ENCODE measurements around the gene POLR2E.

Gene POLR2E

DNA sequence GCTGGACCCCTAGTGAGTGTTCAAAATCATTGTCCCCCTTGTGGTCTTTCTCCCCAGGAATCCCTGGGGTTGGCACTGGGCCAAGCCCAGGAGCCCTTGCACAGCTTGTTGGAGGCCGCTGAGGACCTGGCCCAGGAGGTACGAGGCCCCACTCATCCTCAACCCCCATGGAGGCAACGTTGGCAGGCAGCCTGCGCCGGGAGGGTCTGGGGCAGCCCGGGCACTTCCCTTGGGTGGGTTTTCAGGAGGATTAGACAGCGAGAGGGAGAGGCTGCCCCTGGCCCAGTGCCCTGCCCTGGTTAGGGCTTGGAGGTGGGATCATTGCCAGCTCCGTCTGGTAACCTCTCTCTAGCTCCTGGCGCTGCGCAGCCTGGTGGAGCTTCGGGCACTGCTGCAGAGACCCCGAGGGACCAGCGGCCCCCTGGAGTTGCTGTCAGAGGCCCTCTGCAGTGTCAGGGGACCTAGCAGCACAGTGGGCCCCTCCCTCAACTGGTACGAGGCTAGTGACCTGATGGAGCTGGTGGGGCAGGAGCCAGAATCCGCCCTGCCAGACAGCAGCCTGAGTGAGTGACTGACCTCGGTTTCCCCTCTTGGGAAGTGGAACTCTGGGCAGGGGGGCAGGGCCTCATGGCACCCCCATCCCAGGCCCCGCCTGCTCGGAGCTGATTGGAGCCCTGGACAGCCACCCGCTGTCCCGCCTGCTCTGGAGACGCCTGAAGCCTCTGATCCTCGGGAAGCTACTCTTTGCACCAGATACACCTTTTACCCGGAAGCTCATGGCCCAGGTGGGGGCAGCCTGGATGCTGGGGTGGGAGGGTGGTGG lies 52.3 kb downstream of the POLR2E start:
- peak; percentile 58 for DNase-seq

DNA sequence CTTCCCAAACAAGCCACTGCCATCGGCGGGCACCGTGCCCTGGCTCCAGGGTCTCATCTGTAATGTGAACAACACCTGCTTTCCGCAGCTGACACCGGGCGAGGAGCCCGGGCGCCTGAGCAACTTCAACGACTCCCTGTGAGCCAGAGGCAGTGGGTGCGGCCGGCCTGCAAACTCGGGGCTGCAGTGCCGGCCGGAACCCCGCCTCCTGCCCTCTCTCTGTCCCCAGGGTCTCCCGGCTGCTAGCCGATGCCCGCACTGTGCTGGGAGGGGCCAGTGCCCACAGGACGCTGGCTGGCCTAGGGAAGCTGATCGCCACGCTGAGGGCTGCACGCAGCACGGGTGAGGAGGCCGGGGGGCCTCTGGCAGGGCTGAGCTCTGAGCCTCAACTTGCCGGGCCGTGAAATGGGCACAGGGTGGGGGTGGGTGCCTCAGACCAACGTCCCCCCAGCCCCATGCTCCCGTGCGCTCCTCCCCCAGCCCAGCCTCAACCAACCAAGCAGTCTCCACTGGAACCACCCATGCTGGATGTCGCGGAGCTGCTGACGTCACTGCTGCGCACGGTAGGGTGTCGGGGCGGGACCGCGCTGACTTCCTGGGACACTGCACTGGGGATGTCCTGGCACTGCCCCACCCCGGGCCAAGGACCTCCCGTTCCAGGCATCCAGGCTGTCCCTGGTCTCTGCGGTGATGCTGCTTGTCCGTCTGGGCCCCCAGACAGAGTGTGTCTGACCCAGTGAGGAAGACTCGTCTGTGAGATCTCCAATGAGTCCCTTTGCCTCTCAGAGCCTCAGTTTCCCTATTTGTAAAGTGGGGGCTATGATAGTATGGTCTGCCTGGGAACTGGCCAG lies 53.1 kb downstream of the POLR2E start:
- DNase-seq: no peak

DNA sequence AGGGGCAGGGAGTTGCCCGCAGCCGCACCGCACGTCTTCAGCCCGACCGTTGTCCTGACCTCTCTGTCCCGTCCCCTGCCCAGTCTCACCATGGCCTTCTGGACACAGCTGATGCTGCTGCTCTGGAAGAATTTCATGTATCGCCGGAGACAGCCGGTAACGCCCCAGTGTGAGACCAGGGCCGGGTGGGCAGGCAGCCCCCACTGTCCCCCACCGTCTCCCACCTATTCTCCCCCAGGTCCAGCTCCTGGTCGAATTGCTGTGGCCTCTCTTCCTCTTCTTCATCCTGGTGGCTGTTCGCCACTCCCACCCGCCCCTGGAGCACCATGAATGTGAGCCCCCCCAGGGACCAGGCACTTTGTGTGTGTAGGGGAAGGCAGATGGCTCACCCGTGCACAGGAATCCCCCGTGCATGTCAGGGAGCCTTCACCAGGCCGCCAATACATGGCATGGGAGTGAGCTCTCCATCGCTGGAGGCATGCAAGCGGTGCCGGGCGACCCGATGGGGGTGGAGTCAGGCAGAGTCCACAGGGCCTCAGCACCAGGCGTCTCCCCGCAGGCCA lies 53.8 kb downstream of the POLR2E start:
- no peak for DNase-seq

DNA sequence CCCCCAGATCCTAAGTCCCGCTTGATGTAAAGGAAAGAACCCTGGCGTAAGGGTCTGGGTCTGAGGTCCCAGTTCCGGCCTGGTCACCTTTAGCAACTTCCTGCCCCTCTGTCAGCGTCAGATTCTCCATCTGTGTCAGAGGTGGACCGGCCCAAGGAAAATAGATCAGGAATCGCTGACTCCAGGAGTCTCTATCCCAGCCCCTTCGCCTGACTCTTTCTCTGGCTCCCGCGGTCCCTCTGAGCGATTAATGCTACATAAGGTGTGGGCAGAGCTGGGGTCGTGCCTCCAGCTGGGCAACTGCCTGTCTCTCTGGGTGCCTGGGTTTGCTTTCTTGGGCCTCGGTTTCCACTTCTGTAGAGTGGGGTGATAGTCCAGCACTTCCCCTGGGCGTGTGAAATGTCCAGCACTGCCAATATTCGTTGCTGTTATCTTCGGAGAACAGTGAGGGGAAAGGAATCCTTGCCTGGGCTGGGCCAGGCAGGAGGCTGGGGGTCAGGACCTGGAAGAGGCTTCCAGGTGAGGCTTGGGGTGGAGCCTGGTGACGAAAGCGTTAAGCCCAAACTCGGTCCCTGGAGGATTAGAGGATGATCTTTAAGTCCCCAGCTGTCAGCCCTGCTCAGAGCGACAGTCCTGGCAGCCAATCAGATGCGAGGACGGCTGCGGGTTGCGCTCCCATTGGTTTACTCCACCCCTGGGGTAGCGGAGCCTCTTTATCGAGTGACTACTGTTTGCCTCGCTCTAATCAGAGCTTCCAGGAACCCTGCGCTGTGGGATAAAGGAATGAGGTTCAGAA lies 54.5 kb downstream of the POLR2E start:
- peak; percentile 70 for DNase-seq

DNA sequence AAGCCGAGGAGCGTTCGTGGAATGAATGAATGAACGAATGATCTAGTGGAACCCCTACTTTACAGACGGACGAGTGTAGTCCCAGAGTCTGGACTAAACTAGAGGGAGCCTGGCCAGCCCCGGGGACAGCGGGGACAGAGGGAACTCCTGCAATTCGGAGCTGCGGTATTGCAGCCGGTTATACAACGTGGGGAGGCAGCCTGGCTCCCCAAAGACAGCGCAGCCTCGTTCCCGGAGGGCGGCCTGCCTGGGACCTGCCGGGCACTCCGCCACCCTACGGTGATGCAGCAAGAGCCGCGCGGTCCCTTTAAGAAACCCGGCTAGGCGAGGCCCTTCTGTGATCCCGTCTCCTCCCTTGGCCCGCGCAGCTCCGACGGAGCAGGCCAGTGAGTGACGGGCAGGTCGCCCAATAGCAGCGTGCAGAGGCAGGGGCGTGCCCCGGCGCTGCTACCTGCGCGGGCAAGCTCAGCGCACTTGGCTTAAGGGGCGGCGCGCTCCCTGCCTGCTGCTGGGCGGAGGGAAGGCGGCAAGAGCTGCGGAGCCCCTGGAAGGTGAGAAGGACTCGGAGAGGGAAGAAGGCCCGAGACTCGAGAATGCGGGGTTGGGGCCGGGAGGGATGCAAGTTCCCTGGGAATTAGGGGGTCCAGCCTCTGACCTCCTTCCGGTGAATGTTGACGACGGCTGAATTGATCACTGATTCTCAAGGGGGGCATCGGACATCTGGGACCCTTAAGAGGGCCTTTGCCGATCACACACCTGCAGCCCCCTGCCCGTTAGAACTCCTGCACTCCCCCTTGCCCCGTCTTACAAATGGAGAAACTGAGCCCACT lies 55.3 kb downstream of the POLR2E start, which contains the start of gene ABCA7:
TSS of gene ABCA7 (plus strand) at position 462 of the 830 bp plus-strand sequence. CDS start 1,255 bp downstream, outside the sequence.
- peak; percentile 90 for DNase-seq

DNA sequence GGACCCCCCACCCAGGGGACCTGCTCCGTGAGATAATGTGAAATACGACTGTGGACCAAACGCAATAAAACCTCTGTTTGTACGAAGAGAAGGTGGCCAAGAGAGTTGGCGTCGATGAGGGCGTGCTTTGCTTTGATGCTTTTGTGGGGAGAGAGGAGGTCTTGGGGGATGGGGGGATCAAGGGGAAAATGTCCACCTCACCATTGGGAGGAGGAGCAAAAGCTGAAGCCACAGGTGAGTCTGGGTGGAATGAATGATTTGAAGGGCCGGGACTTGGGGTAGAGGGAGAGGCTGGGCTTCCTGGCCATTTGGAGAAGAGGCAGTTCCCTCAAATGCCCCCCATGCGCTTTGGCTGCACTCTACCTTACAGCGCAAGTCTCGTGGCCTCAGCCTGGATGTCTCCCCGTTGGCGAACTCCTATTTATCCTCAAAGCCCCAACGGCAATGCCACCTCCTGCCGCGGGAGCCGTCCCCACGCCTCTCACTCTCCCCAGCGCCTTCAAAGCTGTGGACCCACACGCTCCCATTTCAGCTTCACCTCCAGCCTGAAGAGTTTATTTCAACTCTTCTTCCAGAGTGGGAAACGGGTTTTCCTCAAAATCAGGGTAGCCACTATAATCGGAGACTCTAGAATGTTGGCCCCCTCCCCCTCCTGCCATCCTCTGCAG lies 56.1 kb downstream of the POLR2E start:
- no peak for DNase-seq

DNA sequence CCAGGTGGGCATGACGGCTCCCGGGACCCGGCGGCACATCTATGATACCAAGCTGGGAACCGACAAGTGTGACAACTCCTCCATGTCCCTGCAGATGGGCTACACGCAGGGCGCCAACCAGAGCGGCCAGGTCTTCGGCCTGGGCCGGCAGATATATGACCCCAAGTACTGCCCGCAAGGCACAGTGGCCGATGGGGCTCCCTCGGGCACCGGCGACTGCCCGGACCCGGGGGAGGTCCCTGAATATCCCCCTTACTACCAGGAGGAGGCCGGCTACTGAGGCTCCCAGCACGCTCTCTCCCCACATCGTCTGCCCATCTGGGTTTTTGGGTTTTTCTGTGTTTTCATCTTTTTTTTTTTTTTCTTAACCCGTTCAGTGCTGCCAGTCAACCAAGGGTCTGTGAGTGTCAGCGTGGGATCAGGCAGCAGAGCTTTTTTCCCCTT lies 57.5 kb downstream of the POLR2E start:
- DNase-seq: no peak

Data from DMS 273 treated with DMSO at 0.1 percent for 48 hours (cell line).